IPS-15b (cell line): Measurements from ENCODE around the gene OR2AE1.

Experiments used
- H3K27me3 ChIP-seq: one replicate; pipeline ENCODE4 v1.6.1; 2013; ENCODE audit warnings: low read length; ENCODE audit not compliant: control insufficient read depth, insufficient read depth
- H3K36me3 ChIP-seq: one replicate; pipeline ENCODE4 v1.6.1; 2013; ENCODE audit warnings: low read length; ENCODE audit not compliant: control insufficient read depth, insufficient read depth
- H3K4me1 ChIP-seq: one replicate; pipeline ENCODE4 v1.6.1; 2013; ENCODE audit warnings: mild to moderate bottlenecking, low read length; ENCODE audit not compliant: control insufficient read depth, insufficient read depth
- H3K4me3 ChIP-seq: one replicate; pipeline ENCODE4 v1.5.1; 2013; ENCODE audit warnings: low read depth, low read length
- H3K9ac ChIP-seq: one replicate; pipeline ENCODE4 v1.6.1; 2013; ENCODE audit warnings: low read depth, mild to moderate bottlenecking, low read length
- H3K9me3 ChIP-seq: one replicate; pipeline ENCODE4 v1.6.1; 2013; ENCODE audit warnings: mild to moderate bottlenecking, low read length; ENCODE audit not compliant: control insufficient read depth, insufficient read depth

The OR2AE1 gene

DNA sequence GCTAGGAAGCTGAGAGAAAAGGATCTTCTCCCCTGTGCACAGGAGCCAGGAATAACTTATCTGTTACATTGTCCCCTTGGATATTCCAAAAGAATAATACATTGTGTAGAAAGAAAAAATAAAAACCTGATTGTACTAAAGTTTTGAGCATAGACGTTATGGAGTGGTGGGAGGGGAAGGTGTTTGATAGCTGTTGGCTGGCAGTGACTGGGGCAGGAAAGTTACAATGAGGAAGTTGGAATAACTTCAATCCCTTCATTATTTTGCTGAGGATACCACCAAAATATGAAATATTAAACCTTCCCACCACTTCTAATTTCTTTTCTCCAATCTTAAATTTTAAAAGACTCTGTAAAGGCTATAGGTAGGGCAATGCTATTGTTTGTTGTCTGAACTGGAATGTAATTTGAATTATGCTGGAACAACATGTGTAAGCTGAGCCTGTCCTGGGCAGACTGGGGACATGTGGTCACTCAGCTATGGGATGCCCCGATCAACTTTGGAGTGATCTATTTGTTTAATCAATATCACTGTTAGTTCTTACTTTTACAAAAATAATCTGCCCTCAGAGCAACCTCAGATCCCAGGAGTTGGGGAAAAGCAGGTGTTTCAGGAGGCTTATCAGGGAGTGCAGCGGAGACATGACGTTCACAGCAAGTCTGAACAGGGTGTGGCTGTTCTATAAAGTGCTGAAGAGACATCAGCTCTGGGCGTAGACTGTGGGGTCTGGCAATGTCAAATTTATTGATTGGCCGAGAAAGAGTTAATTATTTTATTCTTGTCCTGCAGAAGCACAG lies 28.2 kb downstream of the OR2AE1 start:
- H3K9me3 ChIP-seq = no peaks in the 10 kb centered on the region
- H3K27me3 ChIP-seq = no peaks in the 10 kb centered on the region
- H3K4me3 ChIP-seq = no peak overlapping the region
- no peaks in the 10 kb centered on the region for H3K4me1 ChIP-seq
- H3K36me3 ChIP-seq = no peaks in the 10 kb centered on the region
- H3K9ac ChIP-seq = no peak overlapping the region

DNA sequence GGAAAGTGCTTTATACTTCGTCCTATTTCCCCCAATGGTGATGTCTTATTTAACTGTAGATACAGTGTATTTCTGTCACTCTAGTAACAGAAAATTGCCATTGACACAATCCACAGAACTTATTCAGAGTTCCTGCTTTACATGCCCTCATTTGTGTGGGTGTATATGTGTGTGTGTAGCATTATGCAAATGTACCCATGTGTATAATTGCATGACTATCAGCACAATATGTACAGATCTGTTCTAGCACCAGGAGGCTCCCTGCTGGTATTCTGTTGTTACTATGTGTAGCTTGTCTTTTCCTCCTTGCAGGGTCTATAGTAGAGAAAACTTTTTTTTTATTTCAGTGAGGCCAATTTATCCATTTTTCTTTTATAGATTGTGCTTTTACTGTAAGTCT lies 32.5 kb downstream of the OR2AE1 start:
- H3K4me1 ChIP-seq = peaks cover 33% of the 10 kb centered on the region
- no peak overlapping the region for H3K9ac ChIP-seq
- H3K4me3 ChIP-seq = no peak overlapping the region
- no peaks in the 10 kb centered on the region for H3K36me3 ChIP-seq
- no peaks in the 10 kb centered on the region for H3K9me3 ChIP-seq
- H3K27me3 ChIP-seq = no peaks in the 10 kb centered on the region

DNA sequence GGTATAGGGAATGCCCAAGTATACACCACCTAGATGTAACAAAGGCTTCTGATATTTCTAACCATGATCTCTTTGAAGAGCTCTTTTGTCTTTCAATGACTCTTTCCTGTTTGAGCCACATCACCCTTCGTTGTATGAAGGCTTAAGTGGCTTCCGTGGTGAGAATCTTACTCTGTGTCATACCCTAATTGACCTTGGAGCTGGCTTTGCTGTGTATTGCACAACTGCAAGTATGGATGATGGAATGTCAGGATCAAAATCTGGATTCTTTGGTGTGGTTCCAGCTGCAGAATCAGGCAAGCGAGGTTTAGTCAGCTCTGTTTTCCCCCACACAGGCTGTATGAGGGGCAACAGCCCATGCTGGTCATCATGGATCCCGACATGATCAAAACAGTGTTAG lies 33.0 kb downstream of the OR2AE1 start:
- Histone ChIP-seq H3K36me3 (no peaks in the 10 kb centered on the region), H3K4me1 (peaks cover 38% of the 10 kb centered on the region), H3K9me3 (no peaks in the 10 kb centered on the region), H3K9ac (no peak overlapping the region), H3K27me3 (no peaks in the 10 kb centered on the region), H3K4me3 (no peak overlapping the region)

DNA sequence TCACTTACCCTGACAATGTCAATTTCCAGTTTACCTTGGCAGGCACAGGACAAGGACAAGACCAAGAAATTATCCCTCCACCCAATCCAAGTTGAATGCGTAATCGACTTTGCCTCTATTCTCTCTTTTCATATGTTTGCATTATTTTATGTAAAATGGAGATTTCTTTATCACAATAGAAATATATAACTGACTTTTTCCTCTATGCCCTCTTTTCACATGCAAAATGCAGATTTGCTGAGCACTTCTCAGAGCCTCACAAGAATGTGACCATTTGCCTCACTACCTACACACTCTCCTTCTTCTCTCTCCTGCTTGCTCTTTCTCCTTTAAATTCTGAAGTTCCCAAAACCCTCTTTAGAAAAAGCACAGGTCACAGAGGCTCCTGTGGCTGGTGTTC lies 33.9 kb downstream of the OR2AE1 start:
- Histone ChIP-seq H3K9me3 (no peaks in the 10 kb centered on the region), H3K4me3 (no peak overlapping the region), H3K36me3 (no peaks in the 10 kb centered on the region), H3K4me1 (peaks cover 39% of the 10 kb centered on the region), H3K9ac (no peak overlapping the region), H3K27me3 (no peaks in the 10 kb centered on the region)

DNA sequence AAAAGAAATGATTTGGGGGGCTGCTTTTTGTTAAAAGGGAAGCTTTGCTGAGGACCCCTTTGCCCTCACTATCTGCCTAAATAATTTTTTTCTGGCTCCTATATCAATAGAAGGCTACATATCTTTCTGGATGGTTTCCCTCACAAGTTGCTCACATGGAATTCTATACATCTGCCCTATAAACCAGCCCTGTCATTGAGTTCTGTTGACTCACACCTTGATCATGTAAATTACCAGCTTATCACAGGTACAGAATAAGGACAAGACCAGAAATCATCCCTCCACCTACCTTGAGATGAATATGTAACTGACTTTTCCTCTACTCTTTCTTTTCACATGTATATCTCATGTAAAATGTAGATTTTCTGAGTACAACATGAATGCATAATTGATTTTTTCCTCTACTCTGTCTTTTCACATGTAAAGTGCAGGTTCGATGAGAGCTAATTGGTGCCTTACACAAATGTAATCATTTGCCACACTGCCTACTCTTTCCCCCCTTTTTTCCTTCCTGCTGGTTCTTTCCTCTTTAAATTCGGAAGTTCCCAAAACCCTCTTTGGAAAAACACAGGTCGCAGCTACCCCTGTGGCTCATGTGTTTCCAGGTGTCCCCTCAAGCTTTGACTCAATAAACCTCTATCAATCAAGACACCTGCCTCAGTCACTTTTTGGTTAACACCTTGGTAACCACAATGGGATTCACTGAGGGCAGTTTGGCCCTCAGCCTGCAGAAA lies 36.5 kb downstream of the OR2AE1 start:
- peaks cover 39% of the 10 kb centered on the region for H3K4me1 ChIP-seq
- no peak overlapping the region for H3K9ac ChIP-seq
- no peak overlapping the region for H3K4me3 ChIP-seq

DNA sequence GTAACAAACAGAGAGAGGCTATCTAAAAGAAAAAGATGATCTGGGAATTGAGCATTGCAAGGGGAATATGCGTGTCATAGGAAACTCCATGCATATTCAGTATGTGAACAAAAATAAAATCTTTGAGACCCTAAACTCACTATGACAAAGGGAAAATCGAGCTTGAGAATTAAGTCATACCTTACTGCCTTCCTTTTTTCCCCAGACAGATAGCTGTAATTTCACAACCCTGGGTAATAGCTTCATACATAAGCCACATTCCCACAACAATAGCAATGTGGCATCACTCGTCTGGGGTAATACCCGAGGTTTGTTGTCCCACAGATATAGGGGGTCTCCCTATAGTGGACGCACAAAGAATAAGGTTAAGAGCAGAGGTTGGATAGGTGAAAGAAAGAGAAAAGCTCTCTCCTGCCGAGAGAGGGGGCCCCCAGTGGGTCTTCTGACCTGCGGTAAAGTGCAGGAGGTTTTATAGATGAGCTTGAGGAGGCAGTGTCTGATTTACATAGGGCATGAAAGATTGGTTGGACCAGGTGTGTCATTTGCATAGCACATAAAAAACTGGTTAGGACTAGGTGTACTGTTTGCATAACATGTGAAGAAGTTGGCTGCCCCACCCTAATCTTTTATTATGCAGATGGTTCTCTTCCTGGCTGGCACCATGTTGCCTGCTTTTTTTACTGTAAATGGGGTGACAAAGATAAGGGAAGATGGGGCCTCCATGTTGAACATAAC lies 37.4 kb downstream of the OR2AE1 start:
- Histone ChIP-seq H3K36me3 (no peaks in the 10 kb centered on the region), H3K9ac (no peak overlapping the region), H3K27me3 (no peaks in the 10 kb centered on the region), H3K9me3 (no peaks in the 10 kb centered on the region), H3K4me1 (peaks cover 39% of the 10 kb centered on the region), H3K4me3 (no peak overlapping the region)

More for the DNA sequence above, 36.5 kb downstream of the OR2AE1 start:
- Histone ChIP-seq H3K27me3 (no peaks in the 10 kb centered on the region), H3K36me3 (no peaks in the 10 kb centered on the region), H3K9me3 (no peaks in the 10 kb centered on the region)

GRCh38 chr7:99837649-99838361 lies 39.0 kb downstream of the OR2AE1 start:
- no peaks in the 10 kb centered on the region for H3K36me3 ChIP-seq
- no peaks in the 10 kb centered on the region for H3K9me3 ChIP-seq
- no peak overlapping the region for H3K9ac ChIP-seq
- peaks cover 35% of the 10 kb centered on the region for H3K4me1 ChIP-seq
- no peak overlapping the region for H3K4me3 ChIP-seq
- H3K27me3 ChIP-seq = no peaks in the 10 kb centered on the region

- Histone ChIP-seq H3K27me3 (no peaks in the 10 kb centered on the region), H3K9me3 (no peaks in the 10 kb centered on the region), H3K9ac (no peak overlapping the region), H3K36me3 (no peaks in the 10 kb centered on the region), H3K4me3 (no peak overlapping the region), H3K4me1 (peaks cover 12% of the 10 kb centered on the region)
These were observed 41.6 kb downstream of the OR2AE1 start for GRCh38 chr7:99835189-99835588.

DNA sequence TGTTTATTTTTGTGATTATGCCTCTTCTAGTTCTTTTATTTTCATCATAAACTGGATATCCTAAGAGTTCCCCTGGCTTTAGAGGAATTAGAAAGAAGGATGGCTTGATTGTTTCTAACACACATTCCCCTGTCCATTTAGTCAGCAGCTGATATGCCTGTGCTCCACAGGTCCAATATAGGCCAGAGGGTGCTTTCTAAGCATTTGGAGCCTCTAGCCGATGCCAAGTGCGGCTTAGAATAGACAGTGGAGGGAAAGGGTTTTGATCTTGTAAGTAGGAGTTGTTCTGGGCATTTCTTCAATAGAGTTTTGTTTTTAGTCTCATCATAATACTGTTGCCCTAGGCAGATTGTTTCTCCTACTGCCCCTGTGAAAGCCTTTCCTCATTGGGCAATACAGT lies 42.5 kb downstream of the OR2AE1 start:
- H3K36me3 ChIP-seq = no peaks in the 10 kb centered on the region
- no peaks in the 10 kb centered on the region for H3K9me3 ChIP-seq
- no peaks in the 10 kb centered on the region for H3K27me3 ChIP-seq
- H3K4me3 ChIP-seq = no peak overlapping the region
- peaks cover 6% of the 10 kb centered on the region for H3K4me1 ChIP-seq
- H3K9ac ChIP-seq = no peak overlapping the region

GRCh38 chr7:99833289-99833877 lies 43.5 kb downstream of the OR2AE1 start:
- no peaks in the 10 kb centered on the region for H3K4me1 ChIP-seq
- H3K27me3 ChIP-seq = no peaks in the 10 kb centered on the region
- no peaks in the 10 kb centered on the region for H3K9me3 ChIP-seq
- no peak overlapping the region for H3K9ac ChIP-seq
- H3K36me3 ChIP-seq = no peaks in the 10 kb centered on the region
- H3K4me3 ChIP-seq = no peak overlapping the region

DNA sequence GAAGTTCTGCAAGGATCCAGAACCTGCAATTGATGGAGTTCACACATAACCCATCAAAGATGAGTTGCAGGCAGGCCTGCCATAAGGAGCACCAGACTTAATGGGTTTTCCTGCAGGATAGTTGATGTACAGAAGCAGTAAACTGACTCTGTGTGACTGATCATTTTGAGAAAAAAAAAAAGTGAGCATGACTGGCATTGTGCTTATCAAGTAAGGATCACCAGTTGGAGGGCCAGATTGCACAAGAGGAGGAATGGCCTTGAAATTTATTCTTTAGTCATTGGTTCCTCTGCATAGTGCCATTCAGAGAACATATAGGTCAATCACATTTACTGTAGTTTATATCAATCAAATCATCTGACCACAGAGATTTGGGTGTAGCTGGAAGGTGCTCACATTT lies 45.2 kb downstream of the OR2AE1 start:
- H3K9ac ChIP-seq = no peak overlapping the region
- H3K4me1 ChIP-seq = no peaks in the 10 kb centered on the region
- H3K4me3 ChIP-seq = no peak overlapping the region
- H3K36me3 ChIP-seq = no peaks in the 10 kb centered on the region
- no peaks in the 10 kb centered on the region for H3K9me3 ChIP-seq
- H3K27me3 ChIP-seq = no peaks in the 10 kb centered on the region
